Stimulated activated naive CD8-positive, alpha-beta T cell treated with anti-CD3 and anti-CD28 coated beads, Interleukin-15, Interleukin-2, amounts not matched to agents 100 ng/mL and 50 ng/mL, for 24 hours (primary cell): Measurements from ENCODE around the gene ZFHX3.

Experiments used
- H3K27ac Mint-ChIP-seq: one replicate; pipeline ENCODE4 v1.8.0; 2021; ENCODE audit warnings: mild to moderate bottlenecking, mixed read lengths
- H3K27me3 Mint-ChIP-seq: one replicate; pipeline ENCODE4 v1.8.0; 2021; ENCODE audit warnings: mixed read lengths
- H3K36me3 Mint-ChIP-seq: one replicate; pipeline ENCODE4 v1.8.0; 2021; ENCODE audit warnings: low read depth, mixed read lengths
- H3K4me1 Mint-ChIP-seq: one replicate; pipeline ENCODE4 v1.8.0; 2021; ENCODE audit warnings: low read depth, mixed read lengths
- H3K4me3 Mint-ChIP-seq: one replicate; pipeline ENCODE4 v1.8.0; 2021; ENCODE audit warnings: mild to moderate bottlenecking, mixed read lengths
- H3K9me3 Mint-ChIP-seq: one replicate; pipeline ENCODE4 v1.8.0; 2021; ENCODE audit warnings: mixed read lengths

ZFHX3 gene

GRCh38 chr16:73027685-73028111 lies 20.2 kb downstream of the ZFHX3 start:
- H3K27ac Mint-ChIP-seq: no peak overlapping the region
- H3K36me3 Mint-ChIP-seq: no peaks in the 10 kb centered on the region
- no peaks in the 10 kb centered on the region for H3K9me3 Mint-ChIP-seq
- H3K4me1 Mint-ChIP-seq: peaks cover 6% of the 10 kb centered on the region
- no peaks in the 10 kb centered on the region for H3K27me3 Mint-ChIP-seq
- no peak overlapping the region for H3K4me3 Mint-ChIP-seq

GRCh38 chr16:73026754-73027684 lies 20.9 kb downstream of the ZFHX3 start:
- Mint-ChIP-seq H3K4me3 (no peak overlapping the region), H3K36me3 (no peaks in the 10 kb centered on the region), H3K27me3 (no peaks in the 10 kb centered on the region), H3K4me1 (no peaks in the 10 kb centered on the region), H3K27ac (no peak overlapping the region), H3K9me3 (no peaks in the 10 kb centered on the region)

GRCh38 chr16:73025856-73026210 lies 22.1 kb downstream of the ZFHX3 start:
- H3K4me3 Mint-ChIP-seq: no peak overlapping the region
- H3K27me3 Mint-ChIP-seq: no peaks in the 10 kb centered on the region
- no peaks in the 10 kb centered on the region for H3K9me3 Mint-ChIP-seq
- no peak overlapping the region for H3K27ac Mint-ChIP-seq
- no peaks in the 10 kb centered on the region for H3K4me1 Mint-ChIP-seq
- no peaks in the 10 kb centered on the region for H3K36me3 Mint-ChIP-seq

- Mint-ChIP-seq H3K27ac (no peak overlapping the region), H3K4me1 (no peaks in the 10 kb centered on the region), H3K27me3 (no peaks in the 10 kb centered on the region), H3K36me3 (no peaks in the 10 kb centered on the region), H3K4me3 (no peak overlapping the region), H3K9me3 (no peaks in the 10 kb centered on the region)
Measured at GRCh38 chr16:73025151-73025855, 22.6 kb downstream of the ZFHX3 start.

GRCh38 chr16:73024571-73025105 lies 23.3 kb downstream of the ZFHX3 start:
- Mint-ChIP-seq H3K27ac (no peak overlapping the region), H3K4me3 (no peak overlapping the region), H3K4me1 (no peaks in the 10 kb centered on the region), H3K27me3 (no peaks in the 10 kb centered on the region), H3K9me3 (no peaks in the 10 kb centered on the region), H3K36me3 (no peaks in the 10 kb centered on the region)

GRCh38 chr16:73023752-73024570 lies 24.0 kb downstream of the ZFHX3 start:
- Mint-ChIP-seq H3K4me1 (no peaks in the 10 kb centered on the region), H3K9me3 (no peaks in the 10 kb centered on the region), H3K4me3 (no peak overlapping the region), H3K36me3 (no peaks in the 10 kb centered on the region), H3K27me3 (no peaks in the 10 kb centered on the region), H3K27ac (no peak overlapping the region)

GRCh38 chr16:73023320-73023719 lies 24.6 kb downstream of the ZFHX3 start:
- no peak overlapping the region for H3K27ac Mint-ChIP-seq

GRCh38 chr16:73022534-73022933 lies 25.4 kb downstream of the ZFHX3 start:
- Mint-ChIP-seq H3K27ac (no peak overlapping the region), H3K4me1 (no peaks in the 10 kb centered on the region), H3K36me3 (no peaks in the 10 kb centered on the region)

More at GRCh38 chr16:73023320-73023719, 24.6 kb downstream of the ZFHX3 start:
- H3K4me3 Mint-ChIP-seq: no peak overlapping the region
- no peaks in the 10 kb centered on the region for H3K9me3 Mint-ChIP-seq
- H3K4me1 Mint-ChIP-seq: no peaks in the 10 kb centered on the region
- H3K36me3 Mint-ChIP-seq: no peaks in the 10 kb centered on the region
- H3K27me3 Mint-ChIP-seq: no peaks in the 10 kb centered on the region

GRCh38 chr16:73021866-73022495 lies 25.9 kb downstream of the ZFHX3 start:
- Mint-ChIP-seq H3K36me3 (no peaks in the 10 kb centered on the region), H3K4me1 (no peaks in the 10 kb centered on the region), H3K27ac (no peak overlapping the region), H3K27me3 (no peaks in the 10 kb centered on the region), H3K9me3 (no peaks in the 10 kb centered on the region), H3K4me3 (no peak overlapping the region)

More at GRCh38 chr16:73022534-73022933, 25.4 kb downstream of the ZFHX3 start:
- H3K9me3 Mint-ChIP-seq: no peaks in the 10 kb centered on the region
- H3K4me3 Mint-ChIP-seq: no peak overlapping the region
- H3K27me3 Mint-ChIP-seq: no peaks in the 10 kb centered on the region

- Mint-ChIP-seq H3K9me3 (no peaks in the 10 kb centered on the region), H3K4me3 (no peak overlapping the region), H3K36me3 (no peaks in the 10 kb centered on the region), H3K4me1 (peaks cover 9% of the 10 kb centered on the region), H3K27me3 (no peaks in the 10 kb centered on the region), H3K27ac (no peak overlapping the region)
Measured at GRCh38 chr16:73020409-73020884, 27.5 kb downstream of the ZFHX3 start.

GRCh38 chr16:73019457-73020362 lies 28.2 kb downstream of the ZFHX3 start:
- Mint-ChIP-seq H3K36me3 (no peaks in the 10 kb centered on the region), H3K27me3 (no peaks in the 10 kb centered on the region), H3K4me1 (peaks cover 9% of the 10 kb centered on the region), H3K9me3 (no peaks in the 10 kb centered on the region), H3K27ac (peak overlapping the region; percentile 40), H3K4me3 (no peak overlapping the region)

GRCh38 chr16:73018821-73019456 lies 29.0 kb downstream of the ZFHX3 start:
- Mint-ChIP-seq H3K9me3 (no peaks in the 10 kb centered on the region), H3K27ac (no peak overlapping the region), H3K27me3 (no peaks in the 10 kb centered on the region), H3K4me1 (peaks cover 9% of the 10 kb centered on the region), H3K4me3 (no peak overlapping the region), H3K36me3 (no peaks in the 10 kb centered on the region)

- Mint-ChIP-seq H3K27me3 (no peaks in the 10 kb centered on the region), H3K27ac (no peak overlapping the region), H3K4me3 (no peak overlapping the region), H3K36me3 (no peaks in the 10 kb centered on the region), H3K4me1 (peaks cover 9% of the 10 kb centered on the region), H3K9me3 (no peaks in the 10 kb centered on the region)
Measured at GRCh38 chr16:73017321-73017720, 30.6 kb downstream of the ZFHX3 start.
